Measurements from ENCODE around the gene STIMATE.

DNA sequence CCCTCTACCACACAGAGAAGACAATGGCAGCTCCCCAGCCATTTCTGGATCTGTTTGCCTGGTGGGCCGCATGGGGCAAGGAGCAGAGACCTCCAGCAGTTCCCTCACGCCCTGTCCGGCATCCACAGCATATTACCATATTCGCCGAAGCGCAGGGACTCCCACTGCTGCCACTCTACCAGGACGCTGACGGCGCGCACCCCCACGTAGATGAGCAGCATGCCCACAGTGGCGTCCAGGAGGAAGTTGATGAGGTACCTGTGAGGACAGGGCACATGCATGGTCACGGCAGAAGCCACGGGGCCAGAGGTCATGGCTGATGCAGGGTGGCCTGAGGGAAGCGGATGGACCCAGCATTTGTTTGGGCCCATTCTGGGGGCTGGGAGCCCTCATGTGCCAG, 47.7 kb downstream of the STIMATE start:
- TF ChIP-seq POLR2A (IDR thresholded peaks at IDR 0.05): no peak
- TF ChIP-seq, protein P1, sequence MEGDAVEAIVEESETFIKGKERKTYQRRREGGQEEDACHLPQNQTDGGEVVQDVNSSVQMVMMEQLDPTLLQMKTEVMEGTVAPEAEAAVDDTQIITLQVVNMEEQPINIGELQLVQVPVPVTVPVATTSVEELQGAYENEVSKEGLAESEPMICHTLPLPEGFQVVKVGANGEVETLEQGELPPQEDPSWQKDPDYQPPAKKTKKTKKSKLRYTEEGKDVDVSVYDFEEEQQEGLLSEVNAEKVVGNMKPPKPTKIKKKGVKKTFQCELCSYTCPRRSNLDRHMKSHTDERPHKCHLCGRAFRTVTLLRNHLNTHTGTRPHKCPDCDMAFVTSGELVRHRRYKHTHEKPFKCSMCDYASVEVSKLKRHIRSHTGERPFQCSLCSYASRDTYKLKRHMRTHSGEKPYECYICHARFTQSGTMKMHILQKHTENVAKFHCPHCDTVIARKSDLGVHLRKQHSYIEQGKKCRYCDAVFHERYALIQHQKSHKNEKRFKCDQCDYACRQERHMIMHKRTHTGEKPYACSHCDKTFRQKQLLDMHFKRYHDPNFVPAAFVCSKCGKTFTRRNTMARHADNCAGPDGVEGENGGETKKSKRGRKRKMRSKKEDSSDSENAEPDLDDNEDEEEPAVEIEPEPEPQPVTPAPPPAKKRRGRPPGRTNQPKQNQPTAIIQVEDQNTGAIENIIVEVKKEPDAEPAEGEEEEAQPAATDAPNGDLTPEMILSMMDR (IDR thresholded peaks at IDR 0.05): no peak
- no peak for TF ChIP-seq POLR2AphosphoS5 (IDR thresholded peaks at IDR 0.05)
- no peak for TF ChIP-seq EP300 (IDR thresholded peaks at IDR 0.05)

Measured in stomach (tissue), 4 donors.